NAMALWA (cell line): ENCODE results near the gene SNX15.
A peak's percentile ranks its signal among the peaks of the same experiment; 100 is the strongest.
"Not testable (repeated sequence)": the region's sequence is repeated elsewhere in the genome, so short reads cannot be mapped to it uniquely, and the experiment has no call there.

Source experiments
- DNase-seq: peaks from one replicate; pipeline ENCODE4 v3.0.0-alpha.2; 2015; ENCODE audit warnings: low spot score

SNX15 gene, protein sequence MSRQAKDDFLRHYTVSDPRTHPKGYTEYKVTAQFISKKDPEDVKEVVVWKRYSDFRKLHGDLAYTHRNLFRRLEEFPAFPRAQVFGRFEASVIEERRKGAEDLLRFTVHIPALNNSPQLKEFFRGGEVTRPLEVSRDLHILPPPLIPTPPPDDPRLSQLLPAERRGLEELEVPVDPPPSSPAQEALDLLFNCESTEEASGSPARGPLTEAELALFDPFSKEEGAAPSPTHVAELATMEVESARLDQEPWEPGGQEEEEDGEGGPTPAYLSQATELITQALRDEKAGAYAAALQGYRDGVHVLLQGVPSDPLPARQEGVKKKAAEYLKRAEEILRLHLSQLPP

DNA sequence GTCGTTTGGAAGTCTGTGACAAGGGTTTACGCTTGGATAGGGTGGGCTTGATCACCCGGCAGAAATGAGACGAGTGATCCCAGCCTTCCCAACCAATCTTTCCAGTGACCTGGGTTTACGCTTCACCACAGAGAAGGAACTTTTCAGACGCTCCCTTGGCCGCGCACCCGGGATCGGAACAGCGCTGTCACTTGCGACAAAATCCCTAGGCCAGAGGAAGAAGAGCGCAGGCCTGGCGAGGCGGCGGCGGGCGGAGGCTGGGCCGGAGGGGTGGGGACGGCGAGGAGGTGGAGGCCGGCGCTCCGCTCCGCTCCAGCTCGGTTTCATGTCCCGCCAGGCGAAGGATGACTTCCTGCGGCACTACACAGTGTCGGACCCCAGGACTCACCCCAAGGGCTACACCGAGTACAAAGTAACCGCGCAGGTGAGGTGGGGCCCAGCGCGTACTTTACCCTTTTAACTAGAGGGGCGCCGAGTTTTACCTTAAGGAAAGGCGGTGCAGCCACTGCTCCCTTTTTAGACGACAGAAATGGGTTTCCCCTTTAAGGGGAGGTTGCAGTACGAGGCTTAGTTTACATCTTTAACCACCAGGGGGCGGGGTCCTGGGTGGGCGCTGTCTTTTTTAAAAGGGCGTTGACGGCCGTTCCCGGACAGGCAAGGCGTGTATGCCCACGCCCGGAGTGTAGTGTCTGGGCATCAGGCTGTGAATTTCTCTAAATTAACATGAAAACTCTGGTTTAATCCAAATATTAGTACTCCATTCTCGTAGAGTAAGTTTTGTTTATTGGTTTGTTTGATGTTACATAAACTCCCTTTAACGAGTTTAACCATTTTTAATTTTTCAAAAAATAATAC lies at the start of gene SNX15:
SNX15 (plus strand) TSS at position 227 of the 855 bp plus-strand sequence; CDS start at position 326, 99 bp downstream.
- DNase-seq, result peak; percentile 98

DNA sequence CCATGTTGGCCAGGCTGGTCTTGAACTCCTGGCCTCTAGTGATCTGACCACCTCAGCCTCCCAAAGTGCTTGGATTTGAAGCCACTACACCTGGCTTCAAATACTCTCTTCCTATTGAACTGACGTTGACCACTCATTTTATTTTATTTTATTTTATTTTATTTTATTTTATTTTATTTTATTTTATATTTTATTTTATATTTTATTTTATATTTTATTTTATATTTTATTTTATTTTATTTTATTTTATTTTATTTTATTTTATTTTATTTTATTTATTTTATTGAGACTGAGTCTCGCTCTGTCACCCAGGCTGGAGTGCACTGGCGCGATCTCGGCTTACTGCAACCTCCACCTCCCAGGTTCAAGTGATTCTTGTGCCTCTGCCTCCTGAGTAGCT lies 43.9 kb upstream of the SNX15 start:
- not testable (repeated sequence) for DNase-seq

DNA sequence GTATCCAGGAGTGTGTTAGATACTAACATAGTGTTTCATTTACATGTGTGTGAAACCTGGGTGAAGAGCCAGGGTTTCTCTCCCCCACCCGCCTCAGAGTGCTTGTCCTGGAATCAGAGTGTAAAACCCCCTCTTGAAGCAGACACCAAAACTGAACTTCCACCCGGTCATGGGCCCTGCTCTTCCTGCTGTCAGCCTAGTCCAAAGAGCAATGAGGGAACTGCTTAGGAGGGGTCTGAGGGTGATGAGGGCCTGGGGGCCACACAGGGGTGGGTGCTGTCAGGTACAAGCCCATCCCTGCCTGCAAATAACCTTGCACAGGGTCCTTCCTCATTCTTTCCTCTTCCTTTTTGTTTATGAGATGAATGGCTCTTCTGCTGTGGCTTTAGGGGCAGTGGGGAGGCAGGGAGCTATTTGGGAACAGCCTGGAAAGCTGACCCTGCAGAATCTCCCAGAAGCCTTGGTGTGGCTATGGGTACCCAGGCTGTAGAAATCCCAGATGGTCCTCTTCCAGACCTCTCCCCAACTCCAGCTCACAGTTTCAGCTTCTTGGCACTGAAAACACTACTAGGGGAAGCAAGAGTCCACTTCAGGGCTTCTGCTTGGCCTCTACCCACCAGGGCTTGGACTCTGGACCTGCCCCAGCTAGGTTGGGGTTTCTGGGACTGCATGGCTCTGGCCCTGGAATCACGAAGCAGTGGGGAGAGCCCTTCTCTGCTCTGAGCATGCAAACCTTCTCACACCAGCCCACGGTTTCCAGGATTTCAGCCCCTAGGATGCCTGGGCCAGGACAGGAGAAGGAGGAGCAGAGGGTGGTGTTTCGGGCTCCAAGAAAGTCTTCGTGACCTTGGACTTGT lies 39.0 kb upstream of the SNX15 start:
- no peak for DNase-seq

DNA sequence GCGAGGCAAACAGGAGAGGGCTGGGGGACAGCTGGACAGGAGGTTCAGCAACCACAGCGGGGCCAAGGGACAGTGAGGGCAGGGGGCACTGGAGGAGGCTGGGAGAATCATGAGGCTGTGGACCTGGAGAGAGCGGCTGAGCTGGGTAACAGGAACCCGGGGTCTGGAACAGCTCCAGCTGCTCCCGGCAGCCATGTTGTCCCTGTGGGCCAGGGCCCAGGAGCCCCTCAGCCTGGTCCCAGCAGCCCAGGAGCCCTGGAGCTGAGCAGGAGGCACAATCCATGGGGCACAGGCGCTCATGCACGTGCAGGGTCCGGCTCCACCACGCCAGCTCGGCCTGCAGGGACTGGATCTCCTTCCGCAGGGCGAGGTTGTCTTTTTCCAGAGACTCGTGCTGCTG lies 37.8 kb upstream of the SNX15 start:
- DNase-seq, result no peak

DNA sequence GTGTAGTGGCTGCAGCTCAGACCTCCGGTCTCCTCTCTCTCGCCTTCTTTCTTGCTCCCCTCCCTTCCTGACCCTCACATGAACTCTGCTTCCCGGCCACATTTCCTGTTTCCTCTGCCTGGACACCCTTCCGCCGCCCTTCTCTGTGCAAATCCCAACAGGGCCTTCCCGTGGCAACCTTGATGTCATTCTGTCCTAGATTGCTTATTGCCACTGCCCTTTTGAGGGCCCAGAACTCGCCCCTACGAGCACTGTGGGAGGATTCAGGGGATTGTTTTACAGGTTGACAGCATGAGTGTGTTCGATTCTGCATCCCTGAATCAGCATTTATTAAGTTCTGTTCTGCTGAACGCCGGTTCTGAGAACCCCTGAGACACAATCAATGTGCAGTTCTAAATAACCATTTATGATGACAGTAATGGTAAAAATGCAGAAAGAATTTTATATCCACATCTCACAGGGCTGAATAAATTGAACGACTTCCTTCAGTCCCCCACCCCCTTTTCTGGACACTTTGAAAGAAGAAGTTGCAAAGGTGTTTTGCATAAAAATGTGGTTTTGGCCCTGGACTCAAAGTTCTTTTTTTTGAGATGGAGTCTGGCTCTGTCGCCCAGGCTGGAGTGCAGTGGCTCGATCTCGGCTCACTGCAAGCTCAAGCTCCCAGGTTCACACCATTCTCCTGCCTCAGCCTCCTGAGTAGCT lies 36.9 kb upstream of the SNX15 start:
- peak; percentile 53 for DNase-seq

DNA sequence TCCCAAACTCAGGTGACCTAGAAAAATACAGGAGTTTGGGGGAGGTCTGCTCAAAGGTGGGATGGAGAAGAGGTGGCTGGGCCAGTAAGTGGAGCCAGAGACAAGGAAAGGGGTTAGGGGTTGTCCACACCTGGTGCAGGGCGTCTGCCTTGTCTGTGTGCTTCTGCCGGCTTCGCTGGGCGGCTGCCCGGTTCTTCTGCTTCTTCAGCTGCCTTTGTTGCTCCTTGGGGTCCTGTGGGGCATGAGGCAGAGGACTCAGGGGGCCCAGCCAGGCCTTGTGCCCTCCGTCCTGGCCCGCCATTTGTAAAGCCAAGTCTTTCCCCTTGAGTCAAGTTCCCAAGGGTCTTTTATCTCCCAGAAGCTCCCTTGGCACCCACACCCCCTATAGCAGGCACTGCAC lies 32.9 kb upstream of the SNX15 start:
- DNase-seq, result no peak

DNA sequence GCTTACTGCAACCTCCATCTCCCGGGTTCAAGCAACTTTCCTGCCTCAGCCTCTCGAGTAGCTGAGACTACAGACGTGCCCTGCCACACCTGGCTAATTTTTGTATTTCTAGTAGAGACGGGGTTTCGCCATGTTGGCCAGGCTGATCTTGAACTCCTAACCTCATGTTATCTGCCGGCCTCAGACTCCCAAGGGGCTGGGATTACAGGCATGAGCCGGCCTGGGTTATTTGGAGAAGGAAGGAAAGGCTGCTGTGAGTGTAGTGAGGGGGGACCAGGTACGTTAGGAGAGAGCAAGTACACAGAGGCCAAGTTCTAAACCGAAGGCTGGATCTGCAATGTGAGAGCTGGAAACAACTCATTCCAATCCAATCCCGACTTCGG lies 30.9 kb upstream of the SNX15 start:
- no peak for DNase-seq

DNA sequence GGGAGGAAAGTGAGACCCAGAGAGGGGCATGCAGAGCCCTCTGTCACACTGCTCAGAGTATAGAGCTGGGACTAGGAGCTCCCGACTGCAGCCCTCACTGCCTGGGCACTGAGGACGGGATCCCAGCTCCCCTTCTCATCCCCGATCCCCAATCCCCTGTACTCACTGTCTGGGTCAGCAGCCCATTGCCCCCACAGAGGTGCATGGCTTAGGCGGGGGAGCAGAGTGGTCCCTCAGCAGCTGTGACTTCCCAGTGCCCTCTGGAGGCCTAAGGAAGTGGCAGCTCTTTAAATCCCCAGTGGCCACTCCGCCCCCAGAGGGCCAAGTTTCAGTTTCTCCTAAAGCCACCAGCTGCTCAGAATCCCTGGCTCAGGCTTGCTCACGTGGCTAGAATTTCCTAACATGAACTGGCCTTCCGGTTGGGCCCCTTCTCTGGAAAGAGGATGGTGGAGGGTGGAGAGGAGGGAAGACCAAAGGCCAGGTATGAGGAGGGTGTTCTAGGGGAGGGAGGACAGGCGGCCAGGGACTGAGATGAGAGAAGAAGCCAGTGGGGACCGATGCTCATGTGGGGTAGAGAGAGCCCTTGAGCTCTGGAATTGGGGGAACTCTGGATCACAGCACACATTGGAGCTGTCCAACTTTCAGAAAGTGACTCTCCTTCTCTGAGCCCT lies 30.4 kb upstream of the SNX15 start, which contains the start of gene BATF2:
BATF2 (minus strand) TSS at position 262 of the 671 bp plus-strand sequence; CDS start at position 205, 57 bp downstream.
- DNase-seq, result peak; percentile 47

DNA sequence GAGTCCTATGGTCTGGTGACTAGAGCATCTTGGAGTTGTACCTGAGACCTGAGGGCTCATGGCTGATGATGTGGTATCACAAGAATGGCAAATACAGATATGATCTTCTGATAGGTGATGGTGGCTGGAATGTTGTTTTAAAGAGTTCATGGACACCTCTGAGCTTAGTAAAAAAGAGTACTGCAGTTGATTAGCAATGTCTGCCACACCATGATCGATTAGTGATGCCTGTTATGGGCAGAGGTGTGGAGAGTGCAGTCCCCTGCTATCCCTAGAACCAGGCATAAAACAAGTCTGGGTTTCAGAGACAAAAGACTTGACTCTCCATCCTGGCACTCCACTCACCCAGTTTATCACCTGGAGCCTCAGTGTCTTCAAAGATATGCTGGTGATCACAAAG lies 29.1 kb upstream of the SNX15 start:
- no peak for DNase-seq

DNA sequence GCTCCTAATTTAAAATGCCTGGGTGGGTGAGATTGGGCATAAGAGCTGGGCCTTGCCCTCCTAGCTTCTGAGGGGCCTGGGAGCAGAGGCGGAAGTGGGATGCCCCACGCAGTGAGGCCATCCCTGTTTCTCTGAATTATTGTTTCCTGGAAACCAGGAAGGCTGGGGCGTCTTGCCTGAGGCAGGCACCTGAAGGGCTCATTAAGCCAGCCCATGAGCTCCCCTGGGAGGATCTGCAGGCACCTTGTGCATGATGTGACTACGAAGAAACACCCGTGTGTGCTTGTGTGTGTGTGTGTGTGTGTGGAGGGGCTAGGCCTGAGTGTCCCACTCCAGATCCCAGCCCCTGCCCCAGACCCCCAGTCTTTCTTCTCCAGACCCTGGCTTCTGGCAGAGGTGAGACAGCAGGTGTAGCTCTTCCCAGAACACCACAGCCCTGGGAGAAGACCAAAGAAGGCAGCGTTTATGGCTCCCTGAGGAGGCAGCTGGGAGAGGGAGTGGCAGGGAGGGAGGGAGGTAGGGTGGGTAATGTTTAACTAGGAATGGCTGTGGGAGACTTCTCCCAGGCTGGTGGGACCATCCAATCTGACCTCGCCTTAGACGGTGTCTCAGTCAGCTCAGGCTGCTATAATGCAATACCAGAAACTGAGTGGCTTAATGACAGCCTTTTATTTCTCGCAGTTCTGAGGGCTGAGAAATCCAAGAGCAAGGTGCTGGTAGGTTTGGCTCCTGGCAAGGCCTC lies 28.4 kb upstream of the SNX15 start:
- DNase-seq, result no peak

DNA sequence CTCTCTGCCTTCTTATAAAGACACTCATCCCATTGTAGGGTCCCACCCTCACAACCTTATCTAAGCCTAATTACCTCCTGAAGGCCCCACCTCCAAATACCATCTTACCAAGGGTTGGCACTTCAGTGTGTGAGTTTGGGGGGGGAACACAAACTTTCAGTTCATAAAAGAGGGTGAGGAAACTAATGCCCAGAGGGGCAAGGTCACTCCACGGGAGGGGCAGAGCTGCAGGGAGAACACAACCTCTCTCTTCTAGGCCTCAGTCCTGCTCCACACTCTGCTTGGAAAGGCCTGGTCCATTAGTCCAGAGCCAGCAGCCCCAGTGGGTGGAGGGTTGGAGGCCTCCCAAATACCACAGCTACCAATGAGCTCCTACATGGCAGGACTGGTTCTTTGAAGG lies 27.8 kb upstream of the SNX15 start:
- DNase-seq, result no peak

DNA sequence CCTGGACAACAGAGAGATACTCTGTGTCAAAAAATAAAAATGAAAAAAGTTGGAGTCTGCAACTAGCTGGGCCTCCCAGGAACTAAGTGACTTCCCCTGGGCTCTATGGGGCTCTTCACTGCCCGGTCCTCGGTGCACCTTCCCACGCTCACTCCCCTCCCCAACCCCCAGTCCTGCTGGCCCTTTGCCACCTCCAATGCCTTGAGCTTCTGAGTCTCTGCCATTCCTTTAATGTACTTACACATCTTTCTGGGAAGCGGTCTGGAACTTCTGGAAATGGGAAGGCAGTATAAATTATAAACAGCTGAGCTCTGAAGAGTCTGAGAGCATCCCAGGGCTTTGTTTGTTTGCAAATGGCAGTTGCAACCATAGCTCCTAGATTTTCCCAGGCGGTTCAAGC lies 24.5 kb upstream of the SNX15 start:
- no peak for DNase-seq

DNA sequence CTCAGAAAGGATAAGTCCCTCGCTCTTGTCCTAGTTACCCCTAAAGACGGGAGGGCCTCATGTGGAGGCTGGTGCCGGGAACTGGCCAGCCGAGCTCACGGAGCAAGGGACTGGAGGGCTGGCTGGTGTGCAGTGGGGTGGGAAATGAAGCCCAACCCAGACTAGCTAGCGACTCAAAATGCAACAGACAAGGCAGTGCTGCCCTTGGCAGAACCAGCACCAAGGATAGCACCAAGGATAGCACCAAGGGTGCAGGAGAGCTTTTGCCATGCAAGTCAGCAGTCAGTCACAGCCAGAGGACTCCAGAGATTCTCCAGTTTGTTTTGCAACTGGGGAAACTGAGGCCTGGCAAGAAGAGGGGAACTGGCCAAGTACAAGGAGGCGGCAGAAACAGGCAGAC lies 24.0 kb upstream of the SNX15 start:
- no peak for DNase-seq

DNA sequence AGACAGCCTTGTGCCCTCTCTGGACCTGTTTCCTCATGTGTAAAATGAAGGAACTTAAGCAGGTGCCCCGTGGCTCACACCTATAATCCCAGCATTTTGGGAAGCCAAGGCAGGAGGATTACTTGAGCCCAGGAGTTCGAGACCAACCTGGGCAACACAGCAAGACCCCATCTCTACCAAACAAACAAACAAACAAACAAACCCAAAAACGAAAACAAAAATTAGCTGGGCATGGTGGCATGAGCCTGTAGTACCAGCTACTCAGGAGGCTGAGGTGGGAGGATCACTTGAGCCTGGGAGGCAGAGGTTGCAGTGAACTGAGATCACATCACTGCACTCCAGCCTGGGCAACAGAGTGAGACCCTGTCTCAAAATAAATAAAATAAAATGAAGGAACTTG lies 23.3 kb upstream of the SNX15 start:
- not testable (repeated sequence) for DNase-seq

DNA sequence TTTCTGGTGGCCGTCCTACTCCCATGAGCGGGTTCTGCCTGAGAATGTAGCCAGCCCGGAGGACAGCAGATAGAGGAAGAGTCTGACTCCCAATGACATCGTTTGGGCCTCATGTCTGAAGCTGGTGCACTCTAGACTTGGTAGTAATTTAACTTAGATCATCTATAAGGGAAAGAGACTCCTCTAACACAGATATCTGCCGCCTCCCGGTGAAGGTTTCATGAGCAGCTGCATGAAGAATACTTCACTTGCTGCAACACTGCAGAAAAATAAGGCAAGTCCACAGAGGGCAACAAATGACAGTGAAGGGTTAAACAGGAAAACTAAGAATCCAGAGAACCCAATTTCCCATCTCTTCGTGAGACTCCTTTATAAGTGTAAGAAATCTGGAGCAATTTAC lies 19.2 kb upstream of the SNX15 start:
- no peak for DNase-seq

DNA sequence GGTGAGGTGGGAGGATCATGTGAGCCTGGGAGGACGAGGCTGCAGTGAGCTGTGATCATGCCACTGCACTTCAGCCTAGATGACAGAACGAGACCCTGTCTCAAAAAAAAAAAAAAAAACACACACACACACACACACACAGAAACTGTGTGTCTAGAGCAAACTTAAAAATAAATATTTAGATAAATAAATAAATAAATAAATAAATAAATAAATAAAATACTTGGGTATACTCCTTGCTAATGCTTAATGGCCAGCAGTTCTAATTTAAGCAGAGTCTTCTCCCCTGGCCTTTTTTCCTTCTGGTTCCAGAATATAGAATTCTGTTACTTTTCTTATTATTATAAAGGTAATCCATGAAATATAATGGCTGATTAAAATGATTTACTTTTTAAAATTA lies 18.4 kb upstream of the SNX15 start:
- DNase-seq, result no peak

DNA sequence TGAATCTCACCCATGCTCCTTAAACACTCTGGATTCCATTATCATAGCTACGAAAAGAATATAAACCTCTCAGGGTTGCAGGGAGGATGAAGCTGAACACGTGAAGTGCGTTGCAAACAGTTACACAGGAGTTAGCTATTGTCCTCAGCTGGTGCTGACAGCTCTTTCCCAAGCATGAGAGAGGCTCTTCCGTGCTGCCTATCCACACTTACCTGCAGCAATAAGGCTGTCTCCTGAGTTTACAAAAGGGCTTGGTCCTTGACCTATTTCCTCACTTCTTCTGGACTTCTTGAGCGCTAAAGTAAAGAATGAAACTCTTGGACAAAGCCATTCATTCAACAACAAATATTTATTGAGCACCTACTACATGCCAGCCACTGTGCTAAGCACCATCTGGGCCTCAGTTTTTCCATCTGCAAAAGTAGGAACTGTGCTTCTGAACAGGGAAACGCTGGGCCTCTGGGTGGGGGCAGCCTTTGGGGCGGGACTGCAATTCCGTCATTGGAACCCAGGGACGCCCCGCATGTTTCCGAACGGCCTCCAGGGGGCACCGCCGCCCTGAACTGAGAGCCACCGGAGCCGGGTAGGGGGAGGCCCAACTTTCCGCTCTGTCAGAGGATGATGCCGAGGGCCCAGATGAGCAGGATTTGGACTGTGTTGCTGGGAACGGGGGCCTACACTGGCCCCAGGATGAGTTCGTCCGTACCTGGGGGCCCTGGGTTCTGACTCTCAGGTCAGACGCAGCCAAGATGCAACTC lies 13.9 kb upstream of the SNX15 start:
- peak; percentile 94 for DNase-seq

DNA sequence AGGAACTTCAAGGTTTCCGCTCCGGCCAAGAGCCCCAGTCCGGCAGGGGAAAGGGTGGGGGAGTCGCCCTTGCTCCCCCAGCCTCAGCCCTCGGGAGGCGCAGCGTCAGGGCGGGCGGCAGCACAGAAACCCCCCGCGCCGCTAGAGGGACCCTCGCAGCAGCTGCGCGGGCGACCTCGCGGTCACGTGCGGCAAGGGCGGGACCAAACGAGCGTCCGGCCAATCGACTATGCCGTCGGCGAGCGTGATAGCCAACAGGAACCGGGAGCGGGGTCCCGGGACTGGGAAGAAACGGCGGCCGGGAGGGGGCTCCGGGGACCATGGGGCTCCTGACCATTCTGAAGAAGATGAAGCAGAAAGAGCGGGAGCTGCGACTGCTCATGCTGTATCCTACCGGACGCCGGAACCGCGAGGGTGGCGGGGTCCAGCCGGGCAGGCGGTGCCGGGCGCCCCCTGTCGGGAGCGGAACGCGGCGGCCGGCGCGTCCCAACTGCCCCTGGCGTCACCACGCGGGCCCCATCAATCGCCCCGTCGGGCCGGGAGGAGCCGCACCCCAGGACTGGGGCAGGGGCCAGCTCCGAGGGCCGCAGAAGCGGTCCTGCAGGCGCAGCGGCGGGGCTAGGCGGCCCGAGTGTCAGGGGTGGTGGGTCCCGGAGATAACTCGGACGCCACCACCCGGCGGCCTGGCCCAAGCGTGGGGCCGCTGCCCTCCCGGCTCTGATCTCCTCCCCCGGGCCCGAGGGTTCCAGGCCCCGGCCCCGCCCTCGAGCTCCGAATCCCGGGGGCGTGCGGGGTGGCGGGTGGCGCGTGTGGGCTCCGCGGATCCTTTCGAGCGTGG lies 13.1 kb upstream of the SNX15 start, which contains the start of gene ARL2:
ARL2 (plus strand) TSS at position 273 of the 838 bp plus-strand sequence; CDS start at position 321, 48 bp downstream.
- DNase-seq, result peak; percentile 93
